Stimulated activated CD4-positive, alpha-beta T cell treated with anti-CD3 and anti-CD28 coated beads, Interleukin-12 subunit alpha, Interleukin-12 subunit beta, amount 100 ng/mL, for 4 hours (primary cell): ENCODE measurements around the gene TPTE2.
A peak's percentile ranks its signal among the peaks of the same experiment; 100 is the strongest.
"Not testable (repeated sequence)": the region's sequence is repeated elsewhere in the genome, so short reads cannot be mapped to it uniquely, and the experiment has no call there.

Experiments
- DNase-seq: peaks from one replicate; pipeline ENCODE4 v3.0.0-alpha.2; 2020

TPTE2 gene

GRCh38 chr13:19561585-19561984 is 253 bp upstream of the TPTE2 start:
- DNase-seq, result no peak

GRCh38 chr13:19560672-19561071 is 660 bp downstream of the TPTE2 start:
- DNase-seq, result not testable (repeated sequence)

- not testable (repeated sequence) for DNase-seq
Measured at GRCh38 chr13:19559739-19560138, 1.6 kb downstream of the TPTE2 start.

- not testable (repeated sequence) for DNase-seq
Measured at GRCh38 chr13:19557287-19557686, 4.0 kb downstream of the TPTE2 start.

- DNase-seq, result not testable (repeated sequence)
Measured at GRCh38 chr13:19549245-19549644, 12.1 kb downstream of the TPTE2 start.

- DNase-seq, result not testable (repeated sequence)
Measured at GRCh38 chr13:19525634-19526033, 35.7 kb downstream of the TPTE2 start.

GRCh38 chr13:19519049-19519448 is 42.3 kb downstream of the TPTE2 start:
- DNase-seq, result no peak

- DNase-seq, result not testable (repeated sequence)
Measured at GRCh38 chr13:19507623-19508022, 53.7 kb downstream of the TPTE2 start.

- not testable (repeated sequence) for DNase-seq
Measured at GRCh38 chr13:19460126-19460525, 101.2 kb downstream of the TPTE2 start.

- peak; percentile 1 for DNase-seq
Measured at GRCh38 chr13:19439056-19439686, 122.2 kb downstream of the TPTE2 start.

GRCh38 chr13:19437780-19438179 is 123.6 kb downstream of the TPTE2 start:
- DNase-seq, result not testable (repeated sequence)

- not testable (repeated sequence) for DNase-seq
Measured at GRCh38 chr13:19422236-19422635, 139.1 kb downstream of the TPTE2 start.

- DNase-seq, result not testable (repeated sequence)
Measured at GRCh38 chr13:19412494-19412893, 148.8 kb downstream of the TPTE2 start.

GRCh38 chr13:19382746-19383511 is 178.4 kb downstream of the TPTE2 start:
- DNase-seq, result not testable (repeated sequence)

GRCh38 chr13:19382111-19382510 is 179.2 kb downstream of the TPTE2 start:
- DNase-seq, result no peak
